Retina (tissue), 1 donor: Measurements from ENCODE around the gene DCAF8.

Source experiments
- DNase-seq: peaks from one replicate; pipeline ENCODE4 v3.0.0-alpha.2; 2016

DCAF8 gene

DNA sequence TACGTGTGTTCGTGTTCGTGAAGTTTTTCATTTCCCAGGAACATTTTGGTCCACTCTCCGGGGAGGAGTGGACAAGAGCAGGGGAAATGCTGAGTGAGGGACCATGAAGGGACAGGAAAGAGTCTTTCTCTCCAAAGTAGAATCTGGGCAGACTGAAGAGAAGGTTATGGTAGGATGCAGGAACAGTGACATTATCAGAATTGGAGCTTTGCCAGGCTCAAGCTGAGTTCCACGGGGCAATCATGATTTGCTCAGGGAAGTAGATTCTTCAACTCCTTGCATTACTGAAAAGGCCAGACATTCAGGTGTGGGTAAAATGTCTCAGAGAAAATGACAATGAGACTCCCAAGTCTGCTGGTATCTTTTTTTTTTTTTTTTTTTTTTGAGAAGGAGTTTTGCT, 94.3 kb downstream of the DCAF8 start:
- no peak for DNase-seq

- DNase-seq: no peak
Observed at GRCh38 chr1:160167580-160167979, 94.8 kb downstream of the DCAF8 start.

GRCh38 chr1:160167056-160167455, 95.3 kb downstream of the DCAF8 start:
- no peak for DNase-seq

GRCh38 chr1:160166166-160166868, 96.0 kb downstream of the DCAF8 start:
- no peak for DNase-seq
